Measurements from ENCODE around the gene RGS7.
"Not testable (repeated sequence)": the region's sequence is repeated elsewhere in the genome, so short reads cannot be mapped to it uniquely, and the experiment has no call there.

The RGS7 gene

DNA sequence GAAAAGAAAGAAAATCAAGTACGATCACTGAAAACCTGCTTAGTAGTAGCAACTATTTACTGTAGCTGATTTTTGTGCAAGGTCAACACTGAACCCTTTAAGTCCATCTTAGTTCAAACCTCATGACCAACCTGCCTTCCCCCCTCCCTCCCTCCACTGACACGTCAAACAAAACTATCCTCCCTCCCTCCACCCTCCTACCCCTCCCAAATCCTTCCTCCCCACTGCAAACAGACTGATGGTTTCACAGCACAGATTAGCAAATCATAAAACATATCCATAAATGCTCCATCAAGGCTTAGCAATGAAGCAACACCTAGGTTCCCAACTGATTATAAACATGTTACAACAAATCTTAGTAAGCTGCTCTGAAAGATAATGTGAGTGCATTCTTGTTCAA, 580.8 kb downstream of the RGS7 start:
- no peak for DNase-seq (ENCODE audit: low spot score)

DNA sequence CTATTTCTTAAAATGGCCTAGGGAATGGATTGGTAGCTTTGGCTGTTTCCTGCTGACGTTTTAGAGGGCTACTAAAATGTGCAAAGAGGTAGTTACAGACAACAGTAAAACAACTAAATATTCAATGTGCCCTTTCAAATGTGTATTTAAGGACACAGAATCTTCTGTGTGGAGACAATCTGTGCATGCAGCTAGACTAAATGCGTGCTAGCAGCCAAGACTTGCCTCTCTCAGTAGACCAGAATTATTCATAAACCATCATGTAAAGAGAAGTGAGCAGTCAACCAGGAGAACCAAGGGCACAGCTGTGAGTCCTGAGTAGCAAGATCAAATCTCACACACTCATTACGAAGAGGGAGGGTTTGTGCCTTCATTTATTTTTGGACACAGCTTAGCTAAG, 584.9 kb downstream of the RGS7 start:
- no peak for DNase-seq (ENCODE audit: low spot score)

DNA sequence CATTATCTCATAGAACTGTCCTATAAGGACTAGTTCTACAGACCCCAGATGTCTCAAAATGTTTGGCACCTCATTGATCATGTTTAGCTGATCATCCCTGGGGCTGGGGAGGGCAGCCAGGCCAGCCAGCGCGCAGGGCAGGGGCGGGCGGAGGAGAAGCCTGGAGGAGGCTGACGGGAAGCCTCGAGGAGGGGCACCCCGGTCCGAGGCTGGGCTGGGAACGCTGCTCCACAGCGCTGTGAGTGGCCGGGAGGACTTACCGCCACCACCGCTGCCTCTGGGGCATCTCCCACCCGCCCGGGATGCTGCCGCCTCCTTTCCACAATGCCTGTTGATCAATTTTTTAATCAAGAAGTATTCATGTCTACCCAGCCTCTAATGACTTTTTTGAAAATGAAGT, 585.6 kb downstream of the RGS7 start:
- no peak for DNase-seq (ENCODE audit: low spot score)

DNA sequence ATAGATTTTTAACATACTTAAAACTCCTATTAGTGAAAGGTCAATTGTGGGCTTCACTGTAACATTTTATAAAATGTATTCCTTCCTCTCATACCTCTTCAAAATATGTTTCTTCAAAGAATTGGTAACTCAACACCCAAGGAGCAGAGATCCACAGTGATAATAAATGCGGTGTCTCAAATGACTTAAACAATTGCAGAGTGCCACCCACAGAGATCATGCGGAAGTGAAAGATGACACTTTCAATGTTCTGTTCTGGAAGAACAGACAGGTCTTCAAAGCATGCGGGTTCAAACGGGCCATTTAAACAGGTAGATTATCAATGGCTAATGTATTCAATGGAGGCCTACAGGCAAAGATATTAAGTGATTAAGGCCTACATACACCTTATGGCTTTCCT, 588.0 kb downstream of the RGS7 start:
- no peak for DNase-seq (ENCODE audit: low spot score)

DNA sequence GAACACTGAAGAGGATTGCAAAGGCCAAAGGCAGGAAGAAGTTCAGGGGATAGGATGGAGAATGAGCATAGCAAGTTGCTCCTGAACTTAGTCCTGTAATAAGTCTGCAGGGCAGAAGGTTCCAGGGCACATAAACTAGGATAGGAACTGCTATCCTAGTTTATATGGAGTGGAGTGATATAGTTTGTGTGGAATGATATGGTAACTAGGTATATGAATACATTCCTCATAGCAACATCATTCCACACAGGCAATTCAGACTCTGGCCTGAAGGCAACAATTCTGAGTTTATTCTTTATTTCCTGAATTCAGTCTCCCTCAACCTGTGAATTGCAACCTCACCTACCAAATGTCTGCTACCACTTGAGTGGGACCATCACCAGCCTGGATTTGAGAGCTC, 590.2 kb downstream of the RGS7 start:
- no peak for DNase-seq (ENCODE audit: low spot score)

DNA sequence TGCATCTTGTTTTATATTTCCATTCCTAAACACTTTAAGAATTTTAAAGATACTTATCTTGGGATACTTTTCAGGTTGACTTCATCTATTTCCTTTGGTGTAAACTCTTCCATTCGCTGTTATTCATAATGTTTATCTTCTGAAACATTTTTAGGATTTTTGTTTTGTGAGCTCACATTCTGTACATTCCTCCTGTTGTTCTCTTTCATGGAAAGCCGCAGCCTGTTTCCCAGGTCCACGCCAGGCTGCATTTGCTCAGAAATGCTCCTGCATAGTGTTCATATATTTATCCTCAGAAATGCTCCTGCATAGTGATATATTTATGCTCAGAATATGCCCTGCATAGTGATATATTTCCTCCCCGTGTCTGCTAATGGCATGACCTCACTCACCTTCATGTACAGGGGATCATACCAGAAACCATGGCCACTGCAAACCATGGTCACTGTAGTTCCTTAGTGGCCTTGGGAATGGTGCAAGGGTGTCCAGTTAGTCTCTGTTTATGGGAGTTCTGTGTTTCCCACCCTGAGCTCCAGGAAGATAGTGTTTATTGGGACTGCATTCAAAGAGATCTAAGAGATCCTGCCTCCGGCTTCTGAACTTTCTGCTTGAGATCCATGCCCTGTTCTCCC, 591.2 kb downstream of the RGS7 start:
- no peak for DNase-seq (ENCODE audit: low spot score)

DNA sequence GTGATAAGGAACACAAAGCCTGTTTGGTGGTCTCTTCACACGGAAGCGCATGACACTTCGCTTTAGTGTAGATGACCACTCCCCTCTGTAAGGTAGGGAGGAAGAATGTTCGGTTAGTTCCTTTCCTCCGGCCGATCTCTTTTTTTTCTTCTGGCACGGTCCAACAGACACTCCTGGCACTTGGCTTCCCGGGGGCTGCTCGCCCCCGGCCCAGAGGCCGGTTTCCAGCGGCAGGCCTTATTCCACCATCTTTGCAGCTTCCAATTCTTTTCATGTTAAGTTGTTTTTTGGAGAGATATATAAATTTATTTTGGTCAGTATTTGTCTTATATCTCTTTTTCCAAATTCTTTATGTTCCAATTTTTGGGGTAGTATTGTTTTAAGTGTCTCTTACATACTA, 593.2 kb downstream of the RGS7 start:
- no peak for DNase-seq (ENCODE audit: low spot score)

DNA sequence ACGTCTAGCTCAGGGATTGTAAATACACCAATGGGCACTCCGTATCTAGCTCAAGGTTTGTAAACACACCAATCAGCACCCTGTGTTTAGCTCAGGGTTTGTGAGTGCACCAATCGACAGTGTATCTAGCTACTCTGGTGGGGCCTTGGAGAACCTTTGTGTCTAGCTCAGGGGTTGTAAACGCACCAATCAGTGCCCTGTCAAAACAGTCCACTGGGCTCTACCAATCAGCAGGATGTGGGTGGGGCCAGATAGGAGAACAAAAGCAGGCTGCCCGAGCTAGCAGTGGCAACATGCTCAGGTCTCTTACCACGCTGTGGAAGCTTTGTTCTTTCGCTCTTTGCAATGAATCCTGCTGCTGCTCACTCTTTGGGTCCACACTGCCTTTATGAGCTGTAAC, 593.9 kb downstream of the RGS7 start:
- DNase-seq (ENCODE audit: low spot score), result not testable (repeated sequence)

DNA sequence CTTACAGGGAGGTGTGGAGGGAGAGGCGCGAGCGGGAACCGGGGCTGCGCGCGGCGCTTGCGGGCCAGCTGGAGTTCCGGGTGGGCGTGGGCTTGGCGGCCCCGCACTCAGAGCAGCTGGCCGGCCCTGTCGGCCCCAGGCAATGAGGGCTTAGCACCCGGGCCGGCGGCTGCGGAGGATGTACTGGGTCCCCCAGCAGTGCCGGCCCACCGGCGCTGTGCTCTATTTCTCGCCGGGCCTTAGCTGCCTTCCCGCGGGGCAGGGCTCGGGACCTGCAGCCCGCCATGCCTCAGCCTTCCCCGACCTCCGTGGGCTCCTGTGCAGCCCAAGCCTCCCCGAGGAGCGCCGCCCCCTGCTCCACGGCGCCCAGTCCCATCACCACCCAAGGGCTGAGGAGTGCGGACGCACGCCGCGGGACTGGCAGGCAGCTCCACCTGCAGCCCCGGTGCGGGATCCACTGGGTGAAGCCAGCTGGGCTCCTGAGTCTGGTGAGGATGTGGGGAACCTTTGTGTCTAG, 594.5 kb downstream of the RGS7 start:
- DNase-seq (ENCODE audit: low spot score), result not testable (repeated sequence)

DNA sequence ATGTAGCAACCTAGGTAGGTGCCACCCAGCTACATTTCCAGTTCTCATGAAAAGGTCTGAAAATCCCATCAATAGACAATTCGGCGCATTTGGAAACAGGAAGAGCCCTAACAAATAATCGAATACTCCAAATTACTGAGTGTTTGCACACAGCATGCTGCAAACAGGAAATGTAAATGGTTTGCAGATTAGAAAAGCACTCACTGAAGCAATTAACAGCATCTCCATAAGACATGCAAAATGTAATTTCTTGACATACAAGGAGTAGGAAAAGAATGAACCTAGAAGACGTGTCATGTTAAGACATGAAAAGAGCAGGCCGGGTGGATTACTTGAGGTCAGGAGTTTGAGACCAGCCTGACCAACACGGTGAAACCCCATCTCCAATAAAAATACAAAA, 598.2 kb downstream of the RGS7 start:
- DNase-seq (ENCODE audit: low spot score), result not testable (repeated sequence)

DNA sequence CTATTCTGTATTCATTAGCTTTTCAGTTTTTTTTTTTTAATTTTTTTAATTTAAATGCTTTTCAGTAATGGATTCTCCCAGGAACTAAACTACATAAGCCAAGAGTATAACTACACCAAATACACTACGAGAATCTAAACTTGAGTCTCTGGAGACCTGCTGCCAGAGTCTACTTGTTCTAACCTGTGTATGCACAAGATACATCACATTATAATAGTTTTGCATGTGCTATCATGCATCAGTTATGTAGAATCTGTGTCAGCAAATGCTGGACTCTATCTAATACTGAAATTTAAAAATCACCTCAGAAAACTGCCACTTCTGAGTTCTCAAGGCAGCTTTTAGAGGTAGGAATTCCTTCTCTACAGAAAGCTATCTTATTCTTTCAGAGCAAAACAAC, 598.7 kb downstream of the RGS7 start:
- no peak for DNase-seq (ENCODE audit: low spot score)

DNA sequence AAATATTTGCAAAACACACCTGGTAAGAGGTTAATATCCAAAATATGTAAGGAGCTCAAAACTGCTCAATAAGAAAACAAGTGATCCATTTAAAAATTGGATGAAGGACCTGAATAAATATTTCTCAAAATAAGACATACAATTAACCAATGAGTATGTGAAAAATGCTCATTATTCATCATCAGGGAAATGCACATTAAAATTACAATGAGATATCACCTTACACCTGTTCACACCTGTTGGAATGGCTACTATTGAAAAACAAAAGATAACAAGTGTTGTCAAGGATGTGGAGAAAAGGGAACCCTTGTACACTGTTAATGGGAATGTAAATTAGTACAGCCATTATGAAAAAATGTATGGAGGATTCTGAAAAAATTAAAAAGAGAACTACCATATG, 609.1 kb downstream of the RGS7 start:
- DNase-seq (ENCODE audit: low spot score), result no peak

DNA sequence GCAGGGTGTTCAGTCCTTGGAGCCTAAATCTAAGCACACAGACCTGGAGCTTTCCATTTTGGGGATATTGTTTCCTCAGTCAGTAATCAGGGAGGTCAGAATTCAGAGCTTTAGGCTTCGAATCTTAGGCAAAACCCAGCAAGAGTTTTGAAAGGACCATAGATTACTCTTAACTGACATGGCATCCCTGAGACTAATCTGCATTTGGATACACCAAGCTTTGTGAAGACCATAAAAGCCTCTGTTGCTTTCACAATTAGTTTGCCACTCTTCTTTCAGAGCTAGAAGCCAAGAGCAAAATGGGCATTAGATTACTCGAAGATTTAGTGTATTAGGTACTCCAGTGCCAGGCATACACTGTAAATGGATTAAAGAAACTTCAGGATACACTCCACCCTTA, 613.3 kb downstream of the RGS7 start:
- no peak for DNase-seq (ENCODE audit: low spot score)

DNA sequence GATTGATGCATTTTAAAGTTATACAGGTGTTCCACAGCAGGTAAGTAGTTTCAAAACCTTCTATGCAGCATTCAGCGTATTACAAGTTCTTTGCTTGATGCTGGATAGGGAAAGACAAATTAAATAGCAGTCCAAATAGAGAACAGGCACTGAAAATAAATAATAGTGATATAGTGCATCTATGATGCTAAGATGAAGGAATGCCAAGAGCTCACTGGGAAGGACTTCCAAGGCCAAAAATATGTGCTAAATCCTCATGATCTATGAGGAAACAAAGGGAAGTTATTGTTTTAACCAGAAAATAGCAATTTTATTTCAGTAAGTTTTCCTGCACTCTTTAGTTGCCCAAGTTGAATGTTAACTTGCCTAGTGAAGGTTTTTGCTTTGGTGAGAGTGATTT, 617.3 kb downstream of the RGS7 start:
- no peak for DNase-seq (ENCODE audit: low spot score)

DNA sequence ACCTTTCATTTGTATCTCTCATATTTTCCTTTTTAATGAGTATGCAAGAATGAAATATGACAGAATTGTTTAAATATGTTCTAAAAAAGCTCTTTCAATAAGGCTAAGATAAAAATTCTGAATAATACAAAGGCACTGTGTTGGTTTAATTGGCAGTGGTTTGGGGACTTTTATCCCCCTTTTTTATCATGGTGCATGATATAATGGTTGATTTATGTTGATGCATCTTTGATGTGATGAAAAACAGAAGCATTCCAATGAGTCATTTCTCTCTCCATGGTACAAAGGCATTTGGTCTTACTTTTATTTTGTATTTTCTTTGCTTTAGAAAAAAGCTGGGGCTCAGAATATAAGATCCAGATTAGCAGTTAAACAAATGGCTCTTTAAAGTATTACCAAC, 617.9 kb downstream of the RGS7 start:
- no peak for DNase-seq (ENCODE audit: low spot score)

DNA sequence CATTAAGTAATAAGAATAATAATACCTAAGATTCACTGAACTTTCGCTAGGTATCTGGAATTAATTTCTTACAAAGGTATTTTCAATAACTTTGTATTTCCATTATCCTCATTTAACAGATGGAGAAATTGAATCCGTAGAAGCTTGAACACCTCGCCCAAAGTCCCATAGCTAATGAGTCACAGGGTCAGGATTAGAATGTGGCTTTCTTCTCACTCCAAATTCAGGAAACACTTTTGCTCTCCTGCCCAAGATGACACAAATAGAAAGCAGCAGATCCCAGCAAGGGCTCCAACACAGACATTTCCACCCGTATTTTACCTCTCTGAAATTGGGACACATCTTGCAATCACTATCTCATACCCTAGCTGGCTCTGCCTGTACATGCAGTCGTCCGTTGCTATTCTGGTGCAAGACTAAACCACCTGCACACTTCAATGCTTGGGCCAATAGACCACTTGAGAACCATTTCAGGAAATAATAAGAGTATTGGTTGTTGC, 619.2 kb downstream of the RGS7 start:
- no peak for DNase-seq (ENCODE audit: low spot score)

DNA sequence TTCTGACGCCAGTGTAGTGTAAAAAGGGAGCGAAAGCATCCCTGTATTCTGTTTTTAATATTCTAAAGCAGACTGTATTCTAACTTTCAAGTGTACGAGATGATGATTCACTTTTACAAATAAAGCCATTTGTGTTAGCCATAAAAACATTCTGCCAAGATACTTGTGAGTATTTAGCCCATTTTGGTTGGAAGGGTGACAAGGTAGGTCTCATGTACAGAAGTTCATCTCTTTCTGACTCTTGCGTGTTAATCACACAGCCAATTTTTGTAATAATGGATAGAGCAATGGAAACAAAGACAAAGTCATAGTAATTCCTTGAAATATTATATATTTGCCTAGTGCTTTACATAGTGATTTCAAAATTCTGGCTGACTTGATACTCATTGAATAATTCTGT, 619.7 kb downstream of the RGS7 start:
- no peak for DNase-seq (ENCODE audit: low spot score)

DNA sequence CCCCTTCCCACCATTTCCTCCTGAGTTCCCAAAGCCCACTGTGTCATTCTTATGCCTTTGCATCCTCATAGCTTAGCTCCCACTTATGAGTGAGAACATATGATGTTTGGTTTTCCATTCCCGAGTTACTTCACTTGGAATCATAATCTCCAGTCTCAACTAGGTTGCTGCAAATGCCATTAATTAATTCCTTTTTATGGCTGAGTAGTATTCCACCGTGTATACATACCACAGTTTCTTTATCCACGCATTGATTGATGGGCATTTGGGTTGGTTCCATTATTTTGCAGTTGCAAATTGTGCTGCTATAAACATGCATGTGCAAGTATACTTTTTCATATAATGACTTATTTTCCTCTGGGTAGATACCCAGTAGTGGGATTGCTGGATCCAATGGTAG, 622.3 kb downstream of the RGS7 start:
- DNase-seq (ENCODE audit: low spot score), result not testable (repeated sequence)

DNA sequence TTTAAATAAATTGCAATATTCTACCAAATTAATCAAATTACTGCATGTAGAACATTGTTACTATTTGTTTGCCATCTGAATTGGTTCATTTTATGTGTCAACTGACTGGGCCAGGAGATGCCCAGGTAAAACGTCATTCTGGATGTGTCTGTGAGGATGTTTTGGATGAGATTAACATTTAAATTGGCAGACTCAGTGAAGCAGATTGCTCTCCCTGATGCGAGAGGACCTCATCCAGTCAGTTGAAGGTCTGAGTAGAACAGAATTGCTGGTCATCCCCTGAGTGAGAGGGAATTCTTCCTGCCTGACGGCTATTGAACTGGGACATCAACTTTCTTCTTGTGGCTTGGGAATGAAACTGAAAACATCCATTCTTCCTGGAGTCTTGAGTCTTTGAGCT, 623.0 kb downstream of the RGS7 start:
- DNase-seq (ENCODE audit: low spot score), result no peak

DNA sequence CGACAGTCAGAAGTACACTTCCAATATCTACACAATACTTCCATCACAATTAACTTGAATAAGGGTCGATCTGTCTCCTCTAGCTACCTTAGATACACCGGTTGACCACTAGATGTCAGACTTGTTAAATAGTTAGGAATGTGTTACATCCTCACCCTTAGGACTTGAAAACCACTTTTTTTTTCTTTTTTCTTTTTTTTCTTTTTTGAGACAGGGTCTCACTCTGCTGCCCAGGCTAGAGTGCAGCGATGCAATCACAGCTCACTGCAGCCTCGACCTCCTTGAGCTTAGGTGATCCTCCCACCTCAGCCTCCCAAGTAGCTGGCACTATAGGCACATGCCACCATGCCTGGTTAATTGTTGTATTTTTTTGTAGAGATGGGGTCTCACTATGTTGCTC, 624.6 kb downstream of the RGS7 start:
- no peak for DNase-seq (ENCODE audit: low spot score)

Data from left forelimb (tissue), 1 donor.